GM19193 (cell line): ENCODE data around the gene INPP5A.

Experiments
- POLR2A ChIP-seq: IDR thresholded peaks from 4 replicates; pipeline ENCODE4 v1.6.1; 2011; ENCODE audit not compliant: insufficient read depth, insufficient read length; ENCODE audit errors: extremely low read depth

The INPP5A gene

DNA sequence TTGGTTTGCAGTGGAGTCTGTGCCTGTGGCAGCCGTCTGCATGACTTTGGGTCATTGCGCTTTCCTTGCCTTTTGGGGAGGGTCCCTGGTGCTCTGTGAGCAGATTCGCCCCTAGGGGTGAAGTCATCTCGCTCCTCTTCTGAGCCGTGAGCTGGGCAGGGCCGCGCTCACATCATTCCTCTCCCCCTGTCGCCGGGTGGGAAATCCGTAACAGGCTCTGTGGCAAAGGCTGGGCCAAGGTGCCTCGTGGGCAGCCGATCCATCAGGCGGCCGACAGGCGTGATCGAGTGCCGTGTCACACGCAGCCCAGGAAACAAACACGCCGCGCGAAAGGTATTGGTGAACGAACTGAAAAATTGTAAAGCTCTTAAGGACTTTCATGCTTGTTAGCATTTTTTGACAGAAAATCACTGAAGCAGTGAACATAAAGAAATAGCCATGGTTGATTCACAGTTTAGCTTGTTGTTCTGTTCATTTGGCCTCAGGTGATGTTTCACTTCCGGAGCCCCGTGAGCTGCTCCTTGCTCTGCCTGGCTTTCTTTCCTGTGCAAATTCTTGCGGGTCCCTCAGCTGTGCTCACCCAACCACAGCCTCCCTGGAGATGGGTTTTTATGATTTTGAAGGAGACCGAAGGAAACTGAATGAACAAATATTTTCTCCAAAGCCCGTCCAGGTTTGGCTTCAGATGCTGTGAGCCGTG is 126.2 kb downstream of the INPP5A start:
- no peak for TF ChIP-seq POLR2A

DNA sequence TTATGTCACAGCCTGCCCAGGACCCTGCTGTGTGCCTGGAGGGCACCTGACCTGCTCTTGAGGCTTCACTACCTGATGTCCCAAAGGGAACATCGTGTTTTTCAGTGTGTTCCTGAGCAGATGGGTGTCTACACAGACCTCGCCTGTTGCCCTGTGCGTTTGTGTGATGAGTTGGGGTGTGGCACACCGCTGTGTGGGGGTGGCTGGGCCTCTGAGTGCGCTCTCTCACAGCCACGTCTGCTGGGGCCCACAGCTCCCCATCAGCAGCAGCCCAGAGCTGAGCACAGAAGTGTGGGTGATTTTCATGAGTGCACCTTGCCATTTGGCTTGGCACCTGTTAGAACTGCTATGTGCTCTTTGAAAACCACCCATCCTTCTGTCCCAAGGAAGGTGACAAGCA is 126.8 kb downstream of the INPP5A start:
- TF ChIP-seq POLR2A: no peak

DNA sequence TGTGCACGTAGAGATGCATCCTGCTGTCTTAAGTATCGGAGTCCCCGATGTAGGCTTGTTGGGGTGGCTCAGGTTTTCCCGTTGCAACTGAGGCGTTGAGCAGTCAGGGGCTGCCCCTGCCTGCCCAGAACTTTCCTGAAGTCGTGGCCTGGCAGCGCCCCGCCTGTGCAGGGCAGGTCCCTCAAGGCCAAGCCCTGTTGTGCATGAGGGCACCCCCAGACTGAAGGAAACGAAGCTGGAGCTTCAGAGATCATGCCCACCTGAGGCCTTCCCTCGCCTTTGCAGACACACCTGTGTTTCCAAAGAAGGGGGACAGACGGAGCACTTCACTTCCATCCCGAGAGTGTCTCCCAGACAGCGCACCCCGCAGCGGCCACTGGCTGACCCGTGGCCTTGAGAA is 127.3 kb downstream of the INPP5A start:
- TF ChIP-seq POLR2A: no peak

- no peak for TF ChIP-seq POLR2A
Measured at GRCh38 chr10:132665946-132666704, 128.5 kb downstream of the INPP5A start.

DNA sequence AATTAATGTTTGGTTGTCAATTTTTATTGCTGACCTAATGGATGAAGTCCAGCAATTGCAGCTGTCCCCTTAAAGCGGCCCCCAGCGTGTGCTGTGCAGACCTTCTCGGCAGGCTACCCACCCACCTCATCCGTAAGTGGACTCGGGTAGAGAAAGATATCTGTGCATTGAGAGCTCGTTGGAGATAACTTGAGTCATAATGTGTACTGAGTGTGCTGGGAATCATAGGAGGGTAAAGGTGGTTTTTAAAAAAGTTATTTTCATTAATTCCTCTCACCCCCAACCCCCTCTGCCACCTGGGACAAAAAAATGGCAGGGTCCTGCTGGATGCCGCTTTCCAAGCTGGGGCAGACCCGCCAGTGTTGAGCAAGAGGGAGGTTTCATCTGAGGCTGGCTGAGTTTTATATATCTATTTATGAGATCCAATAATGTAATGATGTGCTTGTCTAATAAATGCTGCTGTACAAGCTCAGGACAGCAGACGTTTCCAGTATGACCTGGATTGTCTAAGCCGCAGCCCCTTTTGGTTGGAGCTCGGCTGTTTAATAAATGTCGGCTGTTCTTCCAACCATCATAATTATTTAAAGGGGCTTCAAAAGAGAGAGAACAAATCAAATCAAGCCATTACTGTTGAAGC is 129.2 kb downstream of the INPP5A start:
- TF ChIP-seq POLR2A: no peak

GRCh38 chr10:132667342-132668047 is 129.9 kb downstream of the INPP5A start:
- TF ChIP-seq POLR2A: no peak

DNA sequence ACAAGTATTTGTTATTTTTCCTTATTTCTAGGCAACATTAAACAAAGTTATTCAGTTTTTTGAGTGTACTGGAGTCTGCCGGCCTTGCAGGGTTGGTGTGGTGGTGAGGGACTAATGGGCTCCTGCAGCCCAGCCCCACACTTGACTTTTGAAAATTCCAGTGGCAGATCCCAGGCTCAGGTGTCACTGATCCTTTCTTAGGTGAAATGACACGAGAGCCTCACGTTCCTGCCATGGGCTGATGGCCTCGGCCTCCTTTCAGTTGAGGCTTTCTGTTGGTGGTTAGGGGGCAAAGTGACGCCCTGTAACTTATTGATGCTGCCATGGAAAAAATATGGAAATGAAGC is 130.4 kb downstream of the INPP5A start:
- no peak for TF ChIP-seq POLR2A

GRCh38 chr10:132669208-132669861 is 131.7 kb downstream of the INPP5A start:
- no peak for TF ChIP-seq POLR2A

DNA sequence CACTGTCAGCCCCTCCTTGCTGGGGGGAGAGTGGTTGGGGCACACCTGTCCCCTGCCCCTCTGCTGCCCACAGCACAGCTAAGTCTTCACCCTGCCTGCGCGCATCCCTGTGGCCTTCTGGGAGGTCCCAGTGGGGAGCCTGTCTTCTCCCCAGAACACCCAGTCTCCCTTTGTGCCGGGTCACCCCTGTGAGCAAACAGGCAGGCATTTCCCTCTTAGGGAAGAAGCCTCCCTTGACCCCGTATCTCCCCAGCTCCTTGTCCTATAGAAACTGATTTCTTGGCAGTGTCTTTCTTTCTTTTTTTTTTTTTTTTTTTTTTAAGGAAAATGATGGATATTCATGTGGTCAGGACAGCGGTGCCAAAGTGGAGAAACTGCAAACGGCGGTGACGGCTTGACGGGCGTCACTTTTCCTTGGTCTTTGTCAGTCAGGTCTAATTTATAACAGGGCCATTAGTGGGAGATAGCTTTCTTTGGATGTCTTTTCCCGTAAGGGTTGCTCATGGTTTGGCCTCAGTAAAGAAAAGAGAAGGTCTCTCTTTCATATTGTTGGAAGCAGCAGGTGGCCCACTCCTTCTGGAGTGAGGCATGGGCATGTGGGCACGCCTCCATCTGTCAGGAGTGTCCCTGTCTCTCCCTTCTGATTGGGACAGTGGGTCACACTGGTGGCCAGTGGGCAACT is 133.1 kb downstream of the INPP5A start:
- no peak for TF ChIP-seq POLR2A

DNA sequence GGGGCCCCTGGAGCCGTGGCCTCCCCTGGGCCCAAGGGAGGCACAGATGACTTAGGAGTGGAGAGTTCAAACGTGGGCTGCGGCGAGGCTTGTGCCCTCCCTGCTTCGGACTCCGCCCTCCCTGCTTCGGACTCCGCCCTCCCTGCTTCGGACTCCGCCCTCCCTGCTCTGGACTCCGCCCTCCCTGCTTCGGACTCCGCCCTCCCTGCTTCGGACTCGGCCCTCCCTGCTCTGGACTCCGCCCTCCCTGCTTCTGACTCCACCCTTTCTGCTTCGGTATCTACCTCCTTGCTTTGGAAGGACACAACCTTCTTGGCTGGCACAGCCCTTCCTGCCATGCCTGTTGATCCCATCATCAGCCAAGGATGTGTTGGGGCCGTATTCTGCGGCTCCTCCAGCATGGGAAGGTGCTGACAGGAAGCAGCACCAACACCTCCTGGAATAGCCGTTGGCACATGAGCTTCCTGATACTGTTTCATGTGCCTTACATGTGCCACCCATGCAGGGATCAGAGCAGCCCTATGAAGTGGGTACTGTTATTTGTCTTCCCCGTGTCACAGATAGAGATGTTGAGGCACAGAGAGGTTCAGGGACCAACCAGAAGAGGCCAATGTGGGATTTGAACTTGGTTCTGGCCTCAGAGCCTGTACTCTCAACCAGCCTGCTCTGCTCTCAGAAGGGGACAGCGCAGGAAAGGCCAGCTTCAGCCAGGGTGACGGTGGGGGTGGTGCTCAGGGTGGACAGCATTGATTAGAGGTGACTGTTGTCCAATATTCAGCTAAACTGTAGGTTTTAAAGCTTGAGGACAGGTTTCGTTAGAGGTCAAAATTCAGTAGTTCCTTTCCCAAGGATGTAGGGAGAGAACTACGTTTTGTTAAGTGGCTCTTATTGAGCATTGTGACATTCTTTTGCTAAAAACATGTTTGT is 133.9 kb downstream of the INPP5A start:
- TF ChIP-seq POLR2A: no peak

GRCh38 chr10:132674311-132674710 is 136.7 kb downstream of the INPP5A start:
- TF ChIP-seq POLR2A: no peak

- no peak for TF ChIP-seq POLR2A
Measured at GRCh38 chr10:132675031-132675740, 137.6 kb downstream of the INPP5A start.
